K562 (cell line): ENCODE measurements around the gene GGACT. TPM values are rescaled to one million over a fixed set of nuclear protein-coding genes. Genes with fewer than 3 reads are reported as not detected.

ENCODE experiments used
- CREBBP ChIP-seq: IDR thresholded peaks from one replicate; pipeline ENCODE4 v1.6.1; 2012; ENCODE audit warnings: low read depth, mild to moderate bottlenecking, control low read depth, inconsistent platforms, low read length
- CTCFL ChIP-seq: IDR thresholded peaks from 2 replicates; pipeline ENCODE4 v1.6.1; 2011; ENCODE audit warnings: borderline replicate concordance, low read depth, mild to moderate bottlenecking, moderate library complexity, low read length; ENCODE audit not compliant: insufficient read depth, poor library complexity, severe bottlenecking
- E2F5 ChIP-seq: sonication (generic); formaldehyde crosslinking; IDR thresholded peaks from 2 replicates; pipeline ENCODE4 v1.8.0; 2022; ENCODE audit warnings: mild to moderate bottlenecking, missing genetic modification reagents
- ETS2 ChIP-seq: IDR thresholded peaks from 2 replicates; pipeline ENCODE4 v1.6.1; 2016; ENCODE audit warnings: borderline replicate concordance, missing genetic modification characterization, mild to moderate bottlenecking, moderate library complexity, missing compliant biosample characterization; ENCODE audit not compliant: poor library complexity, severe bottlenecking
- FOXP1 ChIP-seq: sonication (generic); formaldehyde crosslinking; IDR thresholded peaks from 2 replicates; pipeline ENCODE4 v1.8.0; 2022; ENCODE audit warnings: mild to moderate bottlenecking, missing genetic modification reagents
- GABPA ChIP-seq: fragments of 200-800 bp; sonication (Bioruptor generic); conservative IDR thresholded peaks from 2 replicates; pipeline ENCODE4 v1.6.1; 2016; ENCODE audit warnings: low read depth, missing genetic modification characterization, missing compliant biosample characterization
- GABPB2 ChIP-seq: fragments of 250-450 bp; sonication (Bioruptor Pico); conservative IDR thresholded peaks from 2 replicates; pipeline ENCODE4 v1.5.1; 2021; ENCODE audit warnings: mild to moderate bottlenecking
- HDGF ChIP-seq: fragments of 450-650 bp; IDR thresholded peaks from 2 replicates; pipeline ENCODE4 v1.6.1; 2016
- HMBOX1 ChIP-seq: sonication (generic); IDR thresholded peaks from 2 replicates; pipeline ENCODE4 v1.6.1; 2016
- HMG20B ChIP-seq: fragments of 250-450 bp; sonication (Bioruptor Pico); IDR thresholded peaks from 2 replicates; pipeline ENCODE4 v1.5.0; 2021; ENCODE audit warnings: mild to moderate bottlenecking
- ILK ChIP-seq: fragments of 450-650 bp; IDR thresholded peaks from 2 replicates; pipeline ENCODE4 v1.6.1; 2016; ENCODE audit warnings: missing genetic modification characterization, low read depth, mild to moderate bottlenecking, missing compliant biosample characterization, moderate library complexity, borderline replicate concordance
- MAZ ChIP-seq, 2 experiments: fragments of 450-650 bp in 1 of 2; sonication (generic) in 1 of 2; formaldehyde crosslinking; IDR thresholded peaks in 1 of 2; conservative IDR thresholded peaks in 1 of 2; 2 replicates each; pipeline versions ENCODE4 v1.4.0 to v1.5.0; 2020; ENCODE audit warnings: mild to moderate bottlenecking in 1 of 2, missing genetic modification reagents in 1 of 2
- MECOM ChIP-seq: fragments of 250-450 bp; sonication (Bioruptor Pico); IDR thresholded peaks from 2 replicates; pipeline ENCODE4 v1.8.0; 2022; ENCODE audit warnings: inconsistent platforms
- NR2C2 ChIP-seq, 2 experiments: fragments of 200-800 bp in 1 of 2; sonication (Bioruptor generic) in 1 of 2; sonication (generic) in 1 of 2; formaldehyde crosslinking in 1 of 2; IDR thresholded peaks; 2 replicates each; pipeline versions ENCODE4 v1.6.1 to v1.8.0; 2016 to 2022; ENCODE audit warnings: mild to moderate bottlenecking in 1 of 2, missing compliant biosample characterization in 1 of 2, missing genetic modification characterization in 1 of 2, missing genetic modification reagents in 1 of 2
- RBBP5 ChIP-seq: fragments of 200-600 bp; sonication (generic); IDR thresholded peaks from 2 replicates; pipeline ENCODE4 v1.6.1; 2012; ENCODE audit warnings: borderline replicate concordance, mild to moderate bottlenecking, low read length, control low read depth, inconsistent platforms; ENCODE audit not compliant: insufficient read depth, poor library complexity, severe bottlenecking
- RBFOX2 ChIP-seq: fragments of 200-400 bp; formaldehyde crosslinking; IDR thresholded peaks from 2 replicates; pipeline ENCODE4 v1.6.1; 2017; ENCODE audit warnings: low read depth, mild to moderate bottlenecking, low read length, moderate library complexity
- TBP ChIP-seq: optimal IDR thresholded peaks from 2 replicates; pipeline ENCODE3; 2011; ENCODE audit warnings: low read depth, low read length, improper control_type of control experiment
- ZBTB5 ChIP-seq: fragments of 450-650 bp; IDR thresholded peaks from 2 replicates; pipeline ENCODE4 v1.6.1; 2017; ENCODE audit warnings: antibody characterized with exemption
- ZEB2 ChIP-seq: fragments of 450-650 bp; IDR thresholded peaks from 2 replicates; pipeline ENCODE4 v1.6.1; 2016
- ZNF76 ChIP-seq: fragments of 250-450 bp; sonication (Bioruptor Pico); IDR thresholded peaks from 2 replicates; pipeline ENCODE4 v1.4.0; 2020; ENCODE audit warnings: mild to moderate bottlenecking, moderate library complexity, borderline replicate concordance
- ZNF764 ChIP-seq: fragments of 250-450 bp; sonication (Bioruptor Pico); IDR thresholded peaks from 2 replicates; pipeline ENCODE4 v1.4.0; 2020; ENCODE audit warnings: low read depth, mild to moderate bottlenecking, moderate library complexity
- polyA plus RNA-seq, 8 experiments: library from polyadenylated mRNA; depleted of rRNA in 4 of 8; stranded (reverse) in 5 of 8; unstranded in 3 of 8; fragments of >200 nt; fragmentation: Nextera tagmentation in 2 of 8; fragmentation: Illumina TruSeq in 1 of 8; extraction: Ambion mirVana in 2 of 8; extraction: Trizol in 1 of 8; gene quantifications; 2 replicates each; pipeline versions ENCODE4 v1.2.1 to v1.2.3, GENCODE V29; 2011 to 2014; ENCODE audit warnings: inconsistent platforms in 1 of 8, missing spikeins in 1 of 8
- total RNA-seq, 7 experiments: library from RNA; depleted of rRNA in 6 of 7; stranded (reverse); fragments of >200 nt in 6 of 7; fragmentation: Illumina TruSeq in 2 of 7; extraction: Trizol in 2 of 7; gene quantifications; 2 replicates each; pipeline versions ENCODE4 v1.2.1 to v1.2.3, GENCODE V29; 2011 to 2021; ENCODE audit warnings: low replicate concordance in 1 of 7

GGACT gene
- total and polyA plus RNA-seq, 9 of the 15 experiments (the other 6 are each of a cell fraction or from before 2014, with no cell fraction given): 0.20 to 3.2 (median 1.7) TPM

GRCh38 chr13:100588331-100589177 lies at the start of gene GGACT (continued):
- TF ChIP-seq FOXP1 (CRISPR knock-in tag) (0 out of 2 replicates have a peak, but pooled peaks have one; percentile 78), MECOM (CRISPR knock-in tag) (0 out of 2 replicates have a peak, but pooled peaks have one; percentile 47), ZEB2 (peak; percentile 44; the same call in 1 of the 2 replicates), CREBBP (no peak), TBP (no peak), HMG20B (CRISPR knock-in tag) (no peak), HDGF (peak; percentile 82; the same call in 1 of the 2 replicates), NR2C2 (CRISPR knock-in tag; IDR thresholded peaks at IDR 0.05) (no peak), NR2C2 (tag; IDR thresholded peaks at IDR 0.05) (peak; percentile 35; the same call in 1 of the 2 replicates), HMBOX1 (no peak), MAZ (CRISPR knock-in tag; conservative IDR thresholded peaks at IDR 0.05 in 1 of 2, IDR thresholded peaks at IDR 0.05 in 1 of 2) (peak; percentile 54 to 81), ZNF764 (CRISPR knock-in tag) (no peak), ETS2 (peak; percentile 51), GABPA (peak; percentile 82), RBBP5 (peak; percentile 31), ILK (tag) (no peak), ZBTB5 (no peak), E2F5 (CRISPR knock-in tag) (no peak), RBFOX2 (peak; percentile 78), CTCFL (peak; percentile 87), ZNF76 (CRISPR knock-in tag) (no peak), GABPB2 (CRISPR knock-in tag) (no peak)
